NCI-H2107 treated with DMSO at 0.1 percent for 48 hours (cell line): Measurements from ENCODE around the gene HMGB1.
"Not testable (repeated sequence)": the region's sequence is repeated elsewhere in the genome, so short reads cannot be mapped to it uniquely, and the experiment has no call there.

Experiments used
- DNase-seq: peaks from one replicate; lab custom pipeline; 2025; ENCODE audit not compliant: unreplicated experiment; lab: John Stamatoyannopoulos, UW

HMGB1 gene

DNA sequence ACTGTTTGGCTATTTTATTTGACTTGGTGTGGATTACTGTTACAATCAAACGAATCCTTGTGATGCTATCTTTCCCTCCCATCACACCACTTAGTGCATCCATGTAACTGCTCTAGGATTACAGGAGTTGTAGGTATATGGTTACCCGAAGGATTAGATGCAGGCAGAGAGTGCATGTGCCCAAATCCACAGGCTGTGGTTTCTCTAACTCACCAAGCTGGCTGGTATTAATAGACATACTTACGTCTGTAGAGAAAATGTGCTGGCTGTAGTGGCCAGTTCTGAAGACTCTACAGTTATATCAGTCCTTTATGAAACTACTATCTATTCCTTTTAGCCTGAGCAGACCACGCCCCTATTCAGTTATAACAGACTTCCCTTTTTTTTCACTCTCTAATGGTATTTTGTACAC lies 1.1 kb upstream of the HMGB1 start:
- peak; percentile 82 for DNase-seq

DNA sequence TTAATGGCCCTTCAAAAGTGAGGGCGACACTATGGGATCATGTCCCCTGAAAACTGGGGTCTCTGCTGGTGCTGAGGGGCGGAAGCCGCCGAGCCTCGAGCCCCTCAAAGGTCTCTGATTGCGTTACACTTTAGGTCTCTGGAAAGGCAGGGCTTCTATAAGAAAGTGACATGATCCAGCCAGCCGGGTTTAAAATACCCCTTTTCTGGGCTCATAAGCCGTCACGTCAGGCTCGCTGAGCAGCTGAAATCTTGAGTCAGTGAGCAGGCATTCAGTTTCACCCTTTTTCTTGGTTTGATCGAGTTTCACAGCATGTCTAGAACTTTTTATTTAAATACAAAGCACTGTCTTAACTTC lies 600 bp upstream of the HMGB1 start:
- no peak for DNase-seq

GRCh38 chr13:30465343-30465592 lies 468 bp downstream of the HMGB1 start:
- DNase-seq = no peak

- DNase-seq = peak; percentile 38
These were observed 1.0 kb downstream of the HMGB1 start for GRCh38 chr13:30464496-30465342.

DNA sequence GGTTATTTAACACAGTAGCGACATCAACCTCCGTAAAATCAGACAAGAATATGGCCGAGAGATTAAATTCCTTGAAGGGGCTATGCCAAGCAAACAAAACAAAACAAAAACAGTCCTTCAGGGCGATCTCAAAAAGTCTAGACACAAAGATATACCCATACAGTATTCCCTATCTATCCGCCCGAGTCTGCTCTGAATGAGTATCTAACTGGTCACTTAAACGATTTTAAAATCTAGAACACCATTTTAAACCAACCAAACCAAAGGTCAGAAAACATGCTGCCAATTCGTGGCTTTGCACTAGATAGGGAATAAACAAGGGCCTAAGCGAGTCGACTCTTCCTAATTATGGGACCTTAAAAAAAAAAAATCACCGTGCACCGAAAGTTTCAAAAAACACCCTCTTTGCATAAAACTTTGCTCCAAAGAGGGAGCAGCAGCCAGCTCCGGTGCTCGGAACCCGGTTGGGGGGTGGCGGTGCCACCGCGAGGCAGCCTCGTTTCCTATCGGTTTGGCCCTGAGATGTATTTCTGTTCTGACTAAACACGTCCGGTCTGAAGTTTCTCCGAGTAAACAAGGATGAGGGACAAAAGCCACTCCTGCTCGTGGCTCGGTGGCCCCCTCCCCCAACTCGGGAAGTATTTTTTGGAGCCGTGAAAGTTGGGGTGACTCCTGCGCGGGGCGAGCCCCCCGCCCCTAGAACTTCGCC lies 1.8 kb downstream of the HMGB1 start:
- no peak for DNase-seq

DNA sequence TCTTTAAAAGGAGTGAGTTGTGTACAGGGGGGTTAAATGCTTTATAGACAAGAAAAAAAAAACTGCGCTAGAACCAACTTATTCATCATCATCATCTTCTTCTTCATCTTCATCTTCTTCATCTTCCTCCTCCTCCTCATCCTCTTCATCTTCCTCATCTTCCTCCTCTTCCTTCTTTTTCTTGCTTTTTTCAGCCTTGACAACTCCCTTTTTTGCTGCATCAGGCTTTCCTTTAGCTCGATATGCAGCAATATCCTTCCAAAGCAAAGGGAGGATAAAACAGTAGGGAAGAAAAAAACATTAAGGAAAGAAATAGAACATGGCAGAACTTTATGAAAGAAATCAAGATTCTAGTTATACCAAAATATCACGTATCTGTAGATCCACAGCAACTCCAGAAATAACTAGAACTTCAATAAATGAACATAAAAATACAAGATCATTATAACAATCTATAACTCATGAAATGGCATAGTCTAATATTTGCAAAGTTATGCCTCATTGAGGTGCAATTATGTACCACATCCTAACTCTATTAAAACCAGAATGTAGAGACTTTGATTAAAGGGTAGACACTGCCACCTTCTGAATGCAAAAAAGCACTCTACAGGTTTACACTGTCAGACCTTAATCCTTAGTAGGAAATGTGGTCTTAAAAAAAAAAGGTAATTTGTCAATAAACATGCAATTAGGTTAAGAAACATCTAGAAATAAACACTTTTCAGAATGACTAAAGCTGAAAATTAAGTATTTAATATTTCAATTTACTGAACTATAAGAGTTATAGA lies 4.3 kb downstream of the HMGB1 start:
- DNase-seq = not testable (repeated sequence)

- DNase-seq = no peak
These were observed 8.3 kb downstream of the HMGB1 start for GRCh38 chr13:30457306-30457891.

GRCh38 chr13:30456290-30456689 lies 9.4 kb downstream of the HMGB1 start:
- no peak for DNase-seq

GRCh38 chr13:30454991-30455390 lies 10.7 kb downstream of the HMGB1 start:
- no peak for DNase-seq

GRCh38 chr13:30453727-30454126 lies 12.0 kb downstream of the HMGB1 start:
- DNase-seq = no peak

DNA sequence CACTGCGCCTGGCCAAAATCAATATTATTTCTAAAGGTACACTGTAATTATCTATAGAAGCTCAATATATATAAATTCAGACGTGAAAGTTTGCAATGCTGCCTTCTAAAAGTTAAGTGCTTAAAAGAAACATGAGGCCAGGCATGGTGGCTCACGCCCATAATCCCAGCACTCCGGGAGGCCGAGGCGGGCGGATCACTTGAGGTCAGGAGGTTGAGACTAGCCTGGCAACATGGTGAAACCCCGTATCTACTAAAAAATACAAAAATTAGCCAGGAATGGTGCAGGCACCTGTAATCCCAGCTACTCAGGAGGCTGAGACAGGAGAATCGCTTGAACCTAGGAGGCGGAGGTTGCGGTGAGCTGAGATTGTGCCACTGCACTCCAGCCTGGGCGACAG lies 14.3 kb downstream of the HMGB1 start:
- DNase-seq = not testable (repeated sequence)

GRCh38 chr13:30450066-30450465 lies 15.7 kb downstream of the HMGB1 start:
- DNase-seq = no peak

DNA sequence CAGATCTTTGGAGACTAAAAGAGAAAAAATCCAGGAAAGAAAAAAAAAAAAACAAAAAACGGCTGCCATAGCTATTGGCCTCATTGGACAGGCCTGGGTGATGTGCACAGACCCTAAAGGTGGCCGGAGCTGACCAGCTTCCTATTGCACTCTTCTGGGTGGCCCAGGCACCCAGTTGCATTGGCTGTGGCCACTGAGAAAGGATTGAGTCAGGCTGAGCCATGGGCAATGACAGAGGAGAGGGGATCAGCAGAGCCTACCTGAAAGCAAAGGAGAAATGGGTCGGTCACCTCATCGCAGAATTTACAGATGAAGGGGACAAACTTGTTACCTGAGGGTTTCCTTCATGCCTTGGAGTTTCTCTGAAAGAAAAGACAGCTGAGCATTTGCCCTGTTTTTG lies 17.3 kb downstream of the HMGB1 start:
- DNase-seq = no peak

- DNase-seq = peak; percentile 37
These were observed 19.6 kb downstream of the HMGB1 start for GRCh38 chr13:30446126-30446500.

GRCh38 chr13:30443957-30444404 lies 21.8 kb downstream of the HMGB1 start:
- no peak for DNase-seq

DNA sequence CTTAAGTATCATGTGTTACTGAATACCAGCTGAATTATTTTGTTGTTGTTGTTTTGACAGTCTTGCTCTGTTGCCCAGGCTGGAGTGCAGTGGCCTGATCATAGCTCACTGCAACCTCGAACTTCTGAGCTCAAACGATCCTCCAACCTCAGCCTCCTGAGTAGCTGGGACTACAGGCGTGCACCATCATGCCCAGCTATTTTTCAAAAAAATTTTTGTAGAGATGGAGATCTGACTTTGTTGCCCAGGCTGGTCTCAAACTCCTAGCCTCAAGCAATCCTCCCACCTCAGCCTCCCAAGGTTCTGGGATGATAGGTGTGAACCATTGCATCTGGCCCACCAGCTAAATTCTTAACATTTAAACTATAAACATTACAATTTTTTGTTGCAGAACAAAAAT lies 22.2 kb downstream of the HMGB1 start:
- DNase-seq = not testable (repeated sequence)

DNA sequence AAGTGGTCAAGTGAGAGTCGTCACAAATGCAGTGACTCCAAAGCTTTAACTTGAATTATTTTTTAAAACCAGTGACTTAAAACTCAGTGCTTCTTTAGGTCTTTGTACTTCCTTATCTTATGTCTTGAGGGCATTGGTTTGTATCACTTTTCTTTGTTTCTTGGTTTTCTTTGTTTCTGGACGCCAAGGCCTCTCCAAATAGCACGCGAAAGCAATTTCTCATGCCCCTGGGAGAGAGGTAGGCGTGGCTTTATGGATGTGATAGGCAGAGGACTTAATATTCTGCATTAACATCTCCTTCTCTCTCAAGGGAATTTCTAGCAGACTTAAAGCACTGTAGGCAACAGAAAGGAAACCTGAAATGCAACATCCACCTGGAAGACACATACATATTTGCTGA lies 22.8 kb downstream of the HMGB1 start:
- no peak for DNase-seq

GRCh38 chr13:30440910-30441703 lies 24.6 kb downstream of the HMGB1 start:
- no peak for DNase-seq

GRCh38 chr13:30438286-30438685 lies 27.4 kb downstream of the HMGB1 start:
- DNase-seq = no peak

DNA sequence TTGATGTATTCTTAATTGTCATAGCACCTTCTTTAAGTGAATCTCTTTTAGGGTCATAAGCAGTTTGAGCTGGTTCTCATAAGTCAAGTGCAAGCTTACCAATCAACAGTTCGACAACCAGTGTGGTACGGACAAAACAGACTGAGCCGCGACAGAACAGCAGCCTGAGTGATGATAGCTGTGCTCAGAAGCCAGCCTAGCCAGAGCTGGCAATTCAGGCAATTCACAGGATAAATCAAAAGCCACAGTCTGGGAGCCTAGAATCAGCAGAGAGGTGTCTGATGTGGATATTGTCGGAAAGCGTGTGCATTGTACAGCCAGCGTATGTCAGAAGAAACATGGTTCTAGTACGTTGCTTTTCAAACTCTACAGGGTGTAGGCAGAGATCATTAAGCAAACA lies 28.6 kb downstream of the HMGB1 start:
- DNase-seq = no peak
